Measurements from ENCODE around the gene SMARCA1.
A peak's percentile ranks its signal among the peaks of the same experiment; 100 is the strongest.
"Not testable (repeated sequence)": the region's sequence is repeated elsewhere in the genome, so short reads cannot be mapped to it uniquely, and the experiment has no call there.

Gene SMARCA1, protein sequence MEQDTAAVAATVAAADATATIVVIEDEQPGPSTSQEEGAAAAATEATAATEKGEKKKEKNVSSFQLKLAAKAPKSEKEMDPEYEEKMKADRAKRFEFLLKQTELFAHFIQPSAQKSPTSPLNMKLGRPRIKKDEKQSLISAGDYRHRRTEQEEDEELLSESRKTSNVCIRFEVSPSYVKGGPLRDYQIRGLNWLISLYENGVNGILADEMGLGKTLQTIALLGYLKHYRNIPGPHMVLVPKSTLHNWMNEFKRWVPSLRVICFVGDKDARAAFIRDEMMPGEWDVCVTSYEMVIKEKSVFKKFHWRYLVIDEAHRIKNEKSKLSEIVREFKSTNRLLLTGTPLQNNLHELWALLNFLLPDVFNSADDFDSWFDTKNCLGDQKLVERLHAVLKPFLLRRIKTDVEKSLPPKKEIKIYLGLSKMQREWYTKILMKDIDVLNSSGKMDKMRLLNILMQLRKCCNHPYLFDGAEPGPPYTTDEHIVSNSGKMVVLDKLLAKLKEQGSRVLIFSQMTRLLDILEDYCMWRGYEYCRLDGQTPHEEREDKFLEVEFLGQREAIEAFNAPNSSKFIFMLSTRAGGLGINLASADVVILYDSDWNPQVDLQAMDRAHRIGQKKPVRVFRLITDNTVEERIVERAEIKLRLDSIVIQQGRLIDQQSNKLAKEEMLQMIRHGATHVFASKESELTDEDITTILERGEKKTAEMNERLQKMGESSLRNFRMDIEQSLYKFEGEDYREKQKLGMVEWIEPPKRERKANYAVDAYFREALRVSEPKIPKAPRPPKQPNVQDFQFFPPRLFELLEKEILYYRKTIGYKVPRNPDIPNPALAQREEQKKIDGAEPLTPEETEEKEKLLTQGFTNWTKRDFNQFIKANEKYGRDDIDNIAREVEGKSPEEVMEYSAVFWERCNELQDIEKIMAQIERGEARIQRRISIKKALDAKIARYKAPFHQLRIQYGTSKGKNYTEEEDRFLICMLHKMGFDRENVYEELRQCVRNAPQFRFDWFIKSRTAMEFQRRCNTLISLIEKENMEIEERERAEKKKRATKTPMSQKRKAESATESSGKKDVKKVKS

DNA sequence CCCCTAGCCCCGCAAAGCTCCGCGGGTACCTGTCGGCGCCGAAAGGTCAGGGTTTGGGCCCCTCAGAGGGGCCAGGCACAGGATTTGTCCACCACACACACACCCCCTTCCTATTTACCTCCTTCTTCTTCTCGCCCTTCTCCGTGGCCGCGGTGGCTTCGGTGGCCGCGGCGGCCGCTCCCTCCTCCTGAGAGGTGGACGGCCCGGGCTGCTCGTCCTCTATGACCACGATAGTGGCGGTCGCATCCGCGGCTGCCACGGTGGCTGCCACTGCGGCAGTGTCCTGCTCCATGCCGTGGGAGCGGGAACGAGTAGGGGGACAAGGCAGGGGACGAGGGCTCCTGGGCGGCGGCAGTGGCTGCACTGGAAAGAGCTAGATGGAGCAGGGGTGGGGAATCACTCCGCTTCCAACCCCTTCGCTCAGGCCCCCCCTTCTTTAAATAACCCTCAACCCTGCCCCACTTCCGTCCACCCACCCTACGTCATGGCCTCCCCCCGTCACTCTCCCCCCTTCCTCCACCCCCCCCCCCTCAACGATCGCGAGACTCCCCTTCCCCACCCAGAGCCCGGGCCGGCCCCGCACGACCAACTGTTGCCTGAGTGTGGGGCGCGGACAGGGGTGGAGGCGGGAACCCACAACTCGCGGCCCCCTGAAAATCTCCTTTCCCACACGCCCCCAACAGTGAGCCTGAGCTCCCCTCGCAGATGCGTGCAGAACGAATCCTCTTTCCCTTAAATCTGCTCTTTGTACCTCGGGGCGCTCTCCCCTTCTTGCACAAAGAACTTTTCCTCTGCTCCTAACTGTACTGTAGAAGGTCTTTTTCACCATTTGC lies at the start of gene SMARCA1:
Gene SMARCA1 (minus strand): TSS at position 412 of the 833 bp plus-strand sequence. CDS start 120 bp downstream, at position 292.
- DNase-seq (ENCODE audit: low read depth), result peak; percentile 56

DNA sequence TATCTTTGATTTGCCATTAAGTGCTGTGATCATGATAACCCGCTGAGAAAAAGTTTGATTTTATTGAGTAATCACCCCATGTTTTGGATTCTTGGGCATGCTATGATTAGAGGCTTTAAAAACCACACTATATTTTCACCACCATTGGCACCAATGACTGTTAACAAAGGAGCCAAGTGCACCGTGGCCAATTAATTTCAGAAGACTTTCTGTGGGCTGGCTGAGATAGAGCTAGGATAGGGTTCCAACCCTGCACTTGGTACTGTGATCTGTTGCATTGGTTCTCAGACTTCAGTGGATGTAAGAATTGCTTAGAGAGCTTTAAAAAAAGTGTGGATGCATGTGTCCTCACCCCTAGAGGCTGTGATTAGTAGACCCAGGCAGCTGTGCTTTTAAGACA lies 49.1 kb upstream of the SMARCA1 start:
- DNase-seq (ENCODE audit: low read depth), result no peak

DNA sequence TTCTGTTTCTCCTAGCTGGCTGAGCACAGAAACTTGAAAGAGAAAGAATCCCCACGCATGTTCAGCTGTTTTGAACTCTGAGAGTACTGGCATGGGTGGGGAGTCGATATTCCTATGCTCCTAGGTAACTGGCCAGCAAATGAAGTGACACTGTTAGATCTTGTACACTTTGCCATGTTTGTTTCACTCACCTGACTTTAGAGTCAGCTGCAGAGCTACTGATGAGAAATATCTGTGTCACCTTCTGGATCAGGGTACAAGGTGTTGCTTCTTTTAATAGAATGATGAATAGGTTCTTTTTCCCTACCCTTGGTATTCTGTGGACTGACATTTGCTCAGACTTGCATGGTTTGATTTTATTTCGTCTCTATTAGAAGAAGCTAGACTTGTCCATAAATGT lies 45.1 kb upstream of the SMARCA1 start:
- DNase-seq (ENCODE audit: low read depth), result no peak

DNA sequence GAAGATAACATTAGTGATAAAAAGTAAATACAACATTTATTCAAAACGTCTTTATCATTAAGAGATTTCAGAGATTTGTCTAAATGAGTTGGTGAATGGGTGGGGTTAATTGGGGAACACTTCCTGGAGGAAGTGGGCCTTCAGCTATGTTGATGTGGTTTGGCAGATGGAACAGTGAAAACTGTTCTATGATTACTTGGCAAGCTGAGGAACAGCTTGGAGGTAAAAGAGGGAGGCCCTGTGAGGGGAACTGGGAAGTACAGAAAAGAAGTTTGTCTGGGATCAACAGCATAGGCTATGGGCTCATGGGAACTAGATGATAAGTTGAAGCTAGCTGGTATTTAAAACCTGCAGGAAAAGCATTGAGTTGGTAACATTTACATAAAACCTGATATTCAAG lies 42.8 kb upstream of the SMARCA1 start:
- DNase-seq (ENCODE audit: low read depth), result peak; percentile 34

DNA sequence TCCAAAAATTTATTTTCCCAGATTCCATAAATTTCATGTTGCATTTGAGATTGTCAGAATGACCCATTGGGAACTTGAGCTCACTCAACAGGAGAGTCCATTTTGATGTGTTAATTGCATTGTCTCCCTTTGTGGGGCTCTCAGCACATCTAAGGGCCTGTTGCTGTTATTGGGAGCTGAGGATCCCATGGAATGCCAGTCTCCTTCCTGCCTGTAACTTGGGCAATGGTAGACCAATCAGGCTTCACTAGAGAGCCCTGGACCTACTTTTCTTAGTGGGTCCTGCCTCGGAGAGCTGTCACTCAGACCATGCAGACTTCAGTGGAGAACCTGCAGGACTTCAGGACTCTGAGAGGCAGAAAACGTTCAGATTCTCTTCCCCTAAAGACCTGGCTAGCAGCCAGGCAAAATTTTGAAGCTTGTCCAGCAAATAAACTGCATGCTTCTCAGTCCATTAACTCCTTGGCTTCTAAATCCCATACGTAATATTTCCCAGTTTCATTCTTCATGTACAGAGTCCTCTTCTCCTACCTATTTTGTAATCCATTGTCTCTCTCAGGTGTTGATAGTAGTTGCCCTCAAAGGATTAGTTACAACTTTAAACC lies 41.9 kb upstream of the SMARCA1 start:
- DNase-seq (ENCODE audit: low read depth), result peak; percentile 40

DNA sequence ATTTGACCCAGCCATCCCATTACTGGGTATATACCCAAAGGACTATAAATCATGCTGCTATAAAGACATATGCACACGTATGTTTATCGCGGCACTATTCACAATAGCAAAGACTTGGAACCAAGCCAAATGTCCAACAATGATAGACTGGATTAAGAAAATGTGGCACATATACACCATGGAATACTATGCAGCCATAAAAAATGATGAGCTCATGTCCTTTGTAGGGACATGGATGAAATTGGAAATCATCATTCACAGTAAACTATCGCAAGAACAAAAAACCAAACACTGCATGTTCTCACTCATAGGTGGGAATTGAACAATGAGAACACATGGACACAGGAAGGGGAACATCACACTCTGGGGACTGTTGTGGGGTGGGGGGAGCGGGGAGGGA lies 41.1 kb upstream of the SMARCA1 start:
- not testable (repeated sequence) for DNase-seq (ENCODE audit: low read depth)

DNA sequence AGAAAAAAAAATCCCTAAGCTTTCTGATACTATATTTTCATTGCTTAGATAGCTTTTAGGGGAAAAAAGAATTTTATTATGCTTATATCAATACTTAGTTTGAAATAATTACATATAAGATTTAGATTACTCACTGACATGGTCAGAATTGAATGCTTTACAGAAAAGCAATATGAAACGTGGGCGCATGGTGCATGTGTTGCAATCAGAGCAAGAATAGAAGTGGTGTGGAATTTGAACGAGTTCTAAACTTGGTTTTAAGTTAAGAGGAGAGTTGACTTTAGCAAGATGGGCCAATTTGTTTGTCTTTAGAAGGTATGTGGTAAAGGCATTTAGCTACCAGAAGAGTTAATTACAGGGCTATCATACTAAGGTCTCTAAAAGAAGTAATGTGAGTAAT lies 38.2 kb upstream of the SMARCA1 start:
- DNase-seq (ENCODE audit: low read depth), result no peak

DNA sequence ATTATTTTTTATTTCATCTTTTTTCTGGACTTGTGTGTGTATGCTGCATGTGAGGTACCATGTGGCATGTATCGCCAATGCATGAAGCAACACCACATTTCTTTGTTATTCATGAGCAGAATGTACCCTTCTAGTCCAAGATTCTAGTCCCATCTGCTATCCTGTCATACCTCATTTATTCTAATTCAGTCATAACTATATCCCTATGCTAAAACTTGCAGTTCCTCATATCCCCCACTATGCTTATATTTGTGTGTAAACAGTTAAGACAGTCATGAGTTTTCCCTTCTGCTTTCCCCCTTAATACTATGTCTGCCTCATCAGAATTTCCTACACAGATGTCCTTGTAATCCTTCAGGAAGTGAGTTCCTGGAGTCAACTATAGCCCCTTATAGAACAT lies 36.5 kb upstream of the SMARCA1 start:
- no peak for DNase-seq (ENCODE audit: low read depth)

DNA sequence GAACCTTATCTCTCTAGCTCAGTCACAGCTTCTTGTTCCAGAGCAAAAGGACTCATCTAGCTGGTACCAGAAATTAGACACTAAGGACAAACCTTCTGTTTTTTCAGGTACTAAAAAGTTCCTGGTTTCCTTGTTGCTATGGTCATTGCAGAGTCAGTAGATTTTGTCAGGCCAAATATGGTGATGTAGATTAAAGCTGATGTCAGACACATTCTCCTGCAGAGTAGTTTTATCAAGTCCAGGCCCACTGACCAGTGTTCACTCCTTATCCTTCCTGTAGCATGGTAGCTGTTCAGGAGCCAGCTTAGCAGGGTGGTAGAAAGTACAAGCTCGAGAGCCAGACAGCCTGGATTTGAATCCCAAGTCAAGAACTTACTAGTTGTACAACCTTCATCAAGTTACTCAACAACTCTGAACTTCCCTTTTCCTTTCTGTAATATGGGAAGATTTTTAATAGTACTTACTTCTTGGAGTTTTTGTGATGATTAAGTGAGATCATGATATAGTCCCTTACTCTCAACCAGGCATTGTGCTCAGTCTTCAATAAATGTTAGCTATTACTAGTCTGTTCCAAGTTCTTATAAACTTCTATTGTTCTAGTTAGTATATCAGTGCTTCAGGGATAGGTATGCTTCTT lies 34.7 kb upstream of the SMARCA1 start:
- peak; percentile 18 for DNase-seq (ENCODE audit: low read depth)

DNA sequence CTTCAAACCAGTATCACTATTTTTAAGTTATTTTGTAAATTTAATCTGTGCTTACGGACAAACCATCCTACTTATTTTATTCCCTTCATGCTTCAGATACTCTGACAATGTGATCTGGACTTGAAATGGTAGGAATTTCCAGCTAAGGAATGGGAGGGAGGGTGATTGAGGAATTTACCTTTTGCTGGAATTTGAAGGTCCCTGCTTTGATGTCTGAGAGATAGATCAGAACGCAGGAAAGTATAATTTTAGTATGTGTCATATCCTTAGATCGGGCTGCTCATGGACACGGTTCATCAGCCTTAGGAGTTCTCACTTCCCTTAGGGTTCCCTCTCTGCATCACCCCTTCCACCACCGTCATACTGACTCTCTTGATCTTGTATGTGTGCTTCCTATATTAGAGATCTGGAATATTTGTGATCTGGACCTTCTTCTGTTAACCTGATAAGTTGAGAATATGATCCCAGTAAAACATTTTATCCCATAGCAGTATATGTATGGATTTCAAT lies 33.6 kb upstream of the SMARCA1 start:
- no peak for DNase-seq (ENCODE audit: low read depth)

DNA sequence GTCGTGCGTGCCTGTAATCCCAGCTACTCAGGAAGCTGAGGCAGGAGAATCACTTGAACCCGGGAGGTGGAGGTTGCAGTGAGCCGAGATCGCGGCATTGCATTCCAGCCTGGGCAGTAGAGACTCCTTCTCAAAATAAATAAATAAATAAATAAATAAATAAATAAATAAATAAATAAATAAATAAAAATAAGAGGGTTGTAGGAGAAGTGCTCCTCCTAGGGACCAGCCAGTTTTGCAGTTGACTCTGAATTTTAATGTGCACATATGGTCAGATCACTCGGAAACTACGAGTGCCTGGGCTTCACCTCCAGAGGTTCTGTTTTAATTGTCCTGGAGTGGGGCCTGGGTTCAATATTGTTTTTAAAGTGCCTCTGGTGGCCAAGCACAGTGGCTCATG lies 31.5 kb upstream of the SMARCA1 start:
- DNase-seq (ENCODE audit: low read depth), result not testable (repeated sequence)

DNA sequence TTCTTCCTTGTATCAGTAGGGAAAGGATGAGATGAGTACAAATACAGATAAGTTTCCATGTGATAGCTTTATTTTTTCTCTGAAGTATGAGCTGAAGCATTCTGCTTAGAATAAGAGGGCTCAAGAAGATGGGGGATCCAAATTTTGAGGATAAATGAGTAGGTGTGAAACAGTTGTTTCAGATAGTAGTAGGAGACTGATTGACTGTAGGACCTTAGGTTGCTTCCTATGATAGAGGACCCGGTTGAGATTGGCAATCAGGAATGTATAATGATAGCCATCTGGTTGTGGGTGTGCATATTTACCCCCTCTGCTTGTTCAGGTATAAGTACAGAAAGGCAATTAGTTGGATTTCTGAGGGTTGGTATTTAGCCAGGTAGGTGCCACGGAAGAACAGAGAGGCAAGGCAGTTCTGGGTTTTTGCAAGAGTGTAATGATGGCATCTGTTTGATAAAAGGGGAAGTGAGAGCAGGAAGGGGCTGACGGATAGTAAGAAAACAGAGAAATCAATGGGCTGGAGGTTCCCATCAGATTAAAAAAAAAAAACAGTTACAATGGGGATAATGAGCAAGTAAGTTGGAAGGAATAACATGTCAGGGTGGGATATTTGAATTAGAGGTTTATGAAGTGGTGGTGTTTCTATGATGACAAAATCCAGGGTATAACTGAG lies 30.5 kb upstream of the SMARCA1 start:
- no peak for DNase-seq (ENCODE audit: low read depth)

DNA sequence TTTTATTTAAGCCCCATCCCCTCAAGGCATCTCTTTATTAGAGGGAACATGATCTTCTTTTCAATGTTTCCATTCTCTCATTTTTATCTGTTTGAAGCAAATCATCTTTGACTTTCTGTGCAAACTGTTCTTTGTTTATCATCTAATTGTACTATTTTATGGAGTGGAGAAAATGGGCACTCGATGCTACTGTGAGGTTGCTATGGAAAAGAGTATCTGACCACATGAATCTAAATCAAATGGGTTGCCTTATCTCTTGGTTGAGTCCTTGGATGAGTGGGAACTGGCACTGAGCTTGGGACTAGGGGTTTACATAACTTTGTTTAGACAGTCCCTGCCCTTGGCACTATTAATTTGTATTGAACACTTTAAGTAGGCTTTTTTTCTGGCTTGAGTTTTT lies 25.8 kb upstream of the SMARCA1 start:
- no peak for DNase-seq (ENCODE audit: low read depth)

DNA sequence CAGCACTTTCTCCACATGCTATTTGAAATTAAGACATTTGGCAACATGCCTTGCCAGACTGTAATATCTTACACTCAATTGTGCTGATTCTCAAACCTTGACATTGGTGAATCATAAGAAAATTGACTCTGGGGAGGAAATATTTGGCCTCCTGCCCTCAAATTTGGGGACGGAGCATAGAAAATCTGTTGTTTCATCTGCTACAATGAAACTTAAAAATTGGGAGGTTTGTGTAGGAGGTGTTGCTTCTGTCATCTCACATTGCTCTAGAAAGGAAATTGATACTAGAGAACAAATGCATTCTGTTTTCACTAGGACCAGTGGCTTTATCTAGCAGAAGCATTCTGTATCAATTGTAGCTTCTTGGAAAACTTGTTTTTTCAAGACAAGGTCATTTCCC lies 22.1 kb upstream of the SMARCA1 start:
- no peak for DNase-seq (ENCODE audit: low read depth)

DNA sequence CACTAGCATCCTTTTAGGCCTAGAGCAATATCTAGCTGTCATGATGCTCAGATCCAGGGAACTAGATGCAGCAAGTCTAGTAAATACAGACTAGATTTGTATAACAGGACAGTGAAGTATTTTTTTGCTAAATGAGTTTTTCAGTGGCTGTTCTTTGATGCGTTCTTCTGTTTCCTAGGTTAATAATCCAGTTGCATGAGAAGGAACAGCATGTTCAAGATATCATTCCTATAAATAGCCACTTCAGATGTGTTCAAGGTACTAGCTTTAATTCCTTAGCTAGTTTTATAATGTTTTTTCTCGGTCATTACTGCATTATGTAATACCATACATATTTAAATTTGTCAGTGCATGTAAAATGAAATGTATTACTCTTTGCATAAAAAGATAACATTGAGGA lies 21.5 kb upstream of the SMARCA1 start:
- no peak for DNase-seq (ENCODE audit: low read depth)

DNA sequence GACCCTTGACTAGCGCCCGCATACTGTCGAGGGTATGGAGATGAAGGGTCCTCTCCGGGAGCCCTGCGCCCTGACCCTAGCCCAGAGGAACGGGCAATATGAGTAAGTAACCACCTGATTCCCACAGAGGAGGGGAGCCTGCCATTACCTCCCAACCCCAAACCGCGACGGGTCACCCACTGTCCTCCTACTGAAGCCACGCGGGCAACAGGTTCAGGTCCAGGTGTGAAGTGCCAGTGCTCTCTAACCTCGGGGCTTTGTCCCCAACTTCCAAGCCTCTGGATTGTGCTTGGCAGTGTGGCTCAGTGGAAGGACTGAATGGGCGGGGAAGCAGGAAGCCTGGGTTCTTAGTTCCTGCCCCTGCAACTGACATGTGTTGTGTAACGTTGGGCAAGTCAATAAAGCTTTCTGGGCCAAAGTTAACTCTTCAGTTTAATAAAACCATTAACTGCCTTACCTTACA lies 17.5 kb upstream of the SMARCA1 start:
- no peak for DNase-seq (ENCODE audit: low read depth)

DNA sequence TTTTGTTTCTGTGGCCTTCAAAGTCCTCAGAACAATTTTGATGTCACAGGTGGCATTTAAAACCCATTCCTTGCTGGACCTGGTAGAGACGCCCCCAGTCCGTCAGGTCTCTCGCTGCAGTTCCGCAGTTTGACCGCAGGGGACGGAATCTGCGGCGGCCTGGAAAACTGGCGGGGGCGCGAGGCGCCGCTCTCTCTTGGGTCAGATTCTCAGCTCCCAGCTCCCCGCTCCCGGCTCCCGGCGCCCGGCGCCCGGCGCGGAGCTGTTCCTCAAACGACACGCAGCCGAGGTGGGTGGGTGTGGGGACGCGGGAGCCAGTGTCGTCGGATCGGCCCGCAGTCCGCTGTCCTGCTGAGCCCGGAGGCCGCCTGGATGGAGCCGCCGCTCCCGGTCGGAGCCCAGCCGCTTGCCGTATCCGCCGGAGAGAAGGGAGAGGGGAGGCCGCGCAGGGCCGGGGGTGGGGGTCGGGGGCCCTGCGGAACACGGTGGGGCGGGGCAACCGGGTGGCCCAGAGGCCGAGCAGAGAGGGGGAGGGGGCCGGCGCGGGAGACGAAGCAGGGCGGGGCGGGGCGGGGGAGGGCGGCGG lies 16.9 kb upstream of the SMARCA1 start, which contains the start of gene OCRL:
Gene OCRL (plus strand): TSS at position 192 of the 586 bp plus-strand sequence. CDS start 181 bp downstream, at position 373.
- DNase-seq (ENCODE audit: low read depth), result peak; percentile 59

DNA sequence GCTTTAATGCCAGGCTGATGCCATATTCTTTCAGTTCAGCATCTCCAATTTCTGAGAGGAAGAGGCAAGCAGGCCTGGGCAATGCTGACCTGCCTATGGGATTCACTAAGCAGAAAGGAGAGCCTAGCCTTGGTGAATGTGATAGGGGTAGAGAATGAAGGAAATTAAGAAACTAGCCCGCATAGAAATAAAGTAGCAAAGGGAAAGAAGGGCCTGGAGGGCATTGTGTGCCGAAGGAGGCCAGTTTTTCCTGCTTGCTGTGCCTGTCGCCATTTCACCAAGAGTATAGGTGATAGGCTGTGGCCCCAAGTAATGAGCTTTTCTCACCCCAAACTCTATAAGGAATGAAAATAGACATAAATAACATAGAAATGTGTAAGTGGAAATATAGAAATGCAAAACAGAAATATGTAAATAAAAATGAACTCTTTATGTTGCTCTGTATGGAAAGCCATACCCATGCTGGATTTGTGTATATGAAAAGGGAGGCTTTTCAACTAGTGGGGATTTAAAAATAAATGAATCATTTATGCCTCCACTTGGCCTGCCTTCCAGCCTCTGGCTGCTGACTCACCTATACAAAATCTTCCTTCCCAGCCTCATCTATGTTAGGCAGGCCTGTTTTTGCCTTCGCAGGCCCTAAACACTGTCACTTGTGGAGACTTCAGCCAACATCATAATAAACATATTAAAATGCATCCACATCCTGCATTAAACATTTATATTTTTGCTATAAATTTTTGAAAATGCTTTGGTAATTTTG lies 11.7 kb upstream of the SMARCA1 start:
- DNase-seq (ENCODE audit: low read depth), result peak; percentile 46

DNA sequence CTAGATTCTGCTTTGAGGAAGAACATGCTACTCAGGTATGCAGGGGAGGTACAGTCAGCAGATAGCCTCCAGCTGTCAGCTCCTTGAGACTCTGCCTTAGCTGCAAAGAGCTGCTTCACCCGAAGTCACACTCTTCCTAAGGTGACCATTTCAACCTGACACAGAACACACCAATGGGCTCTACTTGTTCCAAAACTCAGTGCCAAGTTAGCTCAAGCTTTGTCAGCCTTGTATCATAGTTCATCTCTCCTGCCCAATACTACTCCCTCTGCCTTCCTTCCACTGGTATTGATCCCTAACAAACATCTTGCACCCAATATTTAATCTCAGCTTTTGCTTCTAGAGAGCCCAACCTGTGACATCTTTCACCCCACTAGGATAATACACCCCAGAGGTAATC lies 7.8 kb upstream of the SMARCA1 start:
- no peak for DNase-seq (ENCODE audit: low read depth)

Data from iris pigment epithelial cell (primary cell).